LoVo (cell line): ENCODE measurements around the gene AK2.
A peak's percentile ranks its signal among the peaks of the same experiment; 100 is the strongest.
"Not testable (repeated sequence)": the region's sequence is repeated elsewhere in the genome, so short reads cannot be mapped to it uniquely, and the experiment has no call there.

Source experiments
- DNase-seq: peaks from one replicate; pipeline ENCODE4 v3.0.0-alpha.2; 2016; ENCODE audit warnings: low spot score

Gene AK2

DNA sequence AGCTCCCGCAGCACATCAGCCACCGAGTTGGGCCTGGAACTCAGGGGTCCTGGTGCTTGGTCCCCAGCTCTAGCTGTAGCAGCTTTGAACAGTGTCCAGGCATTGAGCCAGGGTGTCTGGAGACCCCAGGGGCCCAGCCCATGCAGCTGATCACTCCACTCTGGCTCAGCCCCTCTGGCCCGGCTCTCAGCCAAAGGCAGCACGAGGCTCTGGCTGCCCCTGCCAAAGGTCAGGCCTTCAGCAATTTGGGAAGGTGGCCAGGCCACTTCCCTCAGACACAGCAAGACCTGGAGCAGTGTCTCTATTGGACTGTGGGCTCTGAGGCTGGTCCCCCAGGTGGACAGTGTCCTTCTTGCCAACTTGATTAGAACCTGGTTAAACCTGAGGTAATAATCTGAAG lies 37.7 kb downstream of the AK2 start:
- DNase-seq, result no peak

GRCh38 chr1:32998064-32998463 lies 38.6 kb downstream of the AK2 start:
- DNase-seq, result no peak

- no peak for DNase-seq
Observed at GRCh38 chr1:32997381-32997891, 39.2 kb downstream of the AK2 start.

DNA sequence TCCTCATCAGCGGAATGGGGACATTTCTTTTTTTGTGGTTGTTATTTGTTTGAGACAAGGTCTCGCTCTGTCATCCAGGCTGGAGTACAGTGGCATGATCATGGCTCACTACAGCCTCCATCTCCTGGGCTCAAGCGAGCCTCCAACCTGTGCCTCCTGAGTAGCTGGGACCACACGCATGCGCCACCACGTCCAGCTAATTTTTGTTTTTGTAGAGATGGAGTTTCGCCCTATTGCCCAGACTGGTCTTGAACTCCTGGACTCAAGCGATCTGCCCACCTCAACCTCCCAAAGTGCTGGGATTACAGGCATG lies 43.4 kb downstream of the AK2 start:
- not testable (repeated sequence) for DNase-seq

DNA sequence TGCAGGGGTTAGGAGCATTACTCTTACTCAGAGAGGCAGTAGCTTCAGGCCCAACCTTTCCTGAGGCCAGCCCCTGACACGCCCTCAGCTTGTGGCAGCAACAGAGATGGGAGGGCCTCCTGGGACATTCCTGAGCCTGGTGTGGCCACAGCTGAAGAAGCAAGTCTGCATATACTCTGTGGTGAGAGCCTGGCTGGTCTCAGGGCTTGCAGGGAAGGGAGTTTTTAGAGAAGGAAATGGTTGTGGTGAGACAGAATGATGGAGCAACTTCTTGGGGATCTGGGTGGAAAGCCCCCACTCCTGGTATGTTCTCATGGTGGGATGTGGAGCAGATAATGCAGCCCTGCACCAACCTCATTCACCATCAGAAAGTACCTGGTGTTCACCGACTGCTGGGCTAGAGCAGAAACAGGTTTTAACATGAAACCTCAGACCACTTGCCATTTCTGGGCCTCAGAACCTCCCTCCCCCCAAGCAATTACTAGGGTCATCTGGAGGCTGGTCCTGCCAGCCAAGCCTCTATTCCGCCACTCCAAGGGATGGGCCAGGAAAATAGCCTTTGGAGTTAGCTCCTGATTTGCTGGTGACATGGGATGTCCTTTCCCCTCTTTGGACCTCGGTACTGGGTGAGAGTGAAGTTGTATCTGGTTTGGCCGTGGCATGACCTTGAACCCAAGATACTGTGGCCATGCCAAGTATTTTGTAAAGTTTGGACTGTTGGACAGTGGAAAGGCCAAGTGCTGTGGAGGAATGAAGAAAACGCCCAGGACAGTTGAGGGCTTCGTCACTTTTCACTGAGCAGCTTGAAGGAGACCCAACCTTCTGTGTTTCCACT lies 44.0 kb downstream of the AK2 start:
- peak; percentile 95 for DNase-seq

- no peak for DNase-seq
Observed at GRCh38 chr1:32991819-32992488, 44.7 kb downstream of the AK2 start.

DNA sequence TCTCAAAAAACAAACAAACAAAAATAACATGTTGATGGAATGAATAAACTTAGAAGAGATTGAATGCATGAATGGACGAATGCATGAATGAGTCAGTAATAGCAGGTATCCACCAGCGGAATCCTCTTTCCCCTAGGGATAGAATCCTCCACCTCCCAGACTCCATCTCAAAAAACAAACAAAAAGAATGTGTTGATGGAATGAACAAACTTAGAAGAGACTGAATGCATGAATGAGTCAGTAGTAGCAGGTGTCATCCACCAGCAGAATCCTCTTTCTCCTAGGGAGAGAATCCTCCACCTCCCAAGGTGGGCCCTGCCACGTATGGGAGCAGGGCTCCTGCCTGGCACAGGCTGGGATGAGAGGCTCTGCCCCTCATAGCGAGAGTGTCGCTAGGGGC lies 45.3 kb downstream of the AK2 start:
- no peak for DNase-seq

GRCh38 chr1:32990887-32991286 lies 45.8 kb downstream of the AK2 start:
- DNase-seq, result no peak

DNA sequence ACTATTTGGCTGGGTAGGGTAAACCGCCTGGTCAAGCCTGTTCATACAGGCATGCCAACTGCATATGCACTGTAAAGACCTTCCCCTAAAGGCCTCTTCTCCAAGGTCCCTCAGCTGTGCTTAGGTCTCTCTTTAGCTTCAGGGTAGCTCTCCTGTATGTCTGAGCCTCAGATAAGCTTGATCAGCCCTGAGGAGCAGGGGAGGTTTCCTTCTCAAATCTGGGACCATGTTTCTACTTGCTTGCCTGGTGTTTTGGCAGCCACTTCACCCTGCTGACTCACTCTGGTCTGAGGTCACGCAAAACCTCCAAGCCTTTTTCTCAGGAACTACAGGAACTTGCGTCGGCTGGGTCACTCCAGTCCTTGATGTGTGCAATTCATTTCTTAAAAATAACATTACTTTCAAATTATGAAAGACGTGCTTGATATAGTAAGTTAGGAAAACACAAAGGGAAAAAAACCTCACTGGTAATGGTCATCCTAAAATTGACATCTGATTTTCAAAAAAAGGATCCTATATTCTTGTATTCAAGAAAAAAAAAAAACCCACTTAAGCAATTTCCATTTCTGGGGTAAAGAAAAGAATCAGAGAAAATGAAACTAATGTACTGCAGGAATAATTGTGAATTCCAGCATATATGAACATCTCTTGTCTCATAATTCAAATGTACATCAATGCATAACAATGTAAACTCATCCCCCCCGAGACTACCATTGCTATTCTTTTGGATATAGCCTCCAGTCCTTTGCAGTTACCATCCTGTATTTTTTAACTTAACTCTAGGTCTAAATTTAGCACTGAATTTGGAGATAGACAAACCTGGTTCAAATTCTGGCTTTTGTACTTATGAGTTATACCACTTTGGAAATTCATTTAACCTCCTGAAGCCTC lies 47.3 kb downstream of the AK2 start:
- peak; percentile 49 for DNase-seq

GRCh38 chr1:32988665-32989064 lies 48.0 kb downstream of the AK2 start:
- no peak for DNase-seq

- no peak for DNase-seq
Observed at GRCh38 chr1:32985226-32985625, 51.5 kb downstream of the AK2 start.

- no peak for DNase-seq
Observed at GRCh38 chr1:32984455-32985171, 52.1 kb downstream of the AK2 start.

DNA sequence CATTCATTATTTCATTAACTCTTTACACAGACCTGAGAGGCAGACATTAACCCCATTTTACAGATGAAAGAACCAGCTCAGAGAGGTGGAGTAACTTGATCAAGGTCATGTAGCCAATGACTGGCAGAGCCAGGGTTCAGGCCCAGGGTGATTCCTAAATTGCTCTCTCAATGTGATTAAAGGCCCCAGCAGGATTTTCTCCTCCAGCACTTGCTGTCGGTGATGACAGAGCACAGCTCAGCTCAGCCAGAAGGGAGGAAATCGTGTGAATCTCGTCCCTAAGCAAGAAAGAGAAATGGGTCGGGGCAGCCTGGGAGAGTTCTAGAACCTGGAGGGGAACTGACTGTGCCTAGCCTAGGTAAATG lies 52.6 kb downstream of the AK2 start:
- DNase-seq, result no peak

DNA sequence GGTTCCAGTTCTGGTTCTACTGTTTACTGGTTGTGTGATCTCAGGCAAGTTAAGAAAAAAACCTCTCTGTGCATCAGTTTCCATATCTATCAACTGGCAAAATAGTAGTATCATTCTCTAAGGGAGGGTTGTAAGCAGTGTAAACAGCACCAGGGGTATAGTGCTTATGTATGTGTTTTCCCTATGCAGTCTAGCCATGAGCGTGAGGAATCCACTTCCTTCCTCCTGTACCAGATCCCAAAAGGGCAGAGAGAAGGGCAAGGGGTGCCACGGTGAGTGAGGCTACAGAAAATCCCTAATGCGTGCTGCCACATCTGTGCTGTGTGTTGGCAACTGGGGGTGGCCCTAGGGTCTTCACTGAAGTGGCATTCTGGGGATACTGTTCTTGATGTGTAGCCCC lies 53.7 kb downstream of the AK2 start:
- DNase-seq, result no peak

- peak; percentile 20 for DNase-seq
Observed at GRCh38 chr1:32981003-32981901, 55.4 kb downstream of the AK2 start.

- no peak for DNase-seq
Observed at GRCh38 chr1:32980080-32980479, 56.6 kb downstream of the AK2 start.

GRCh38 chr1:32978854-32979253 lies 57.8 kb downstream of the AK2 start:
- no peak for DNase-seq

DNA sequence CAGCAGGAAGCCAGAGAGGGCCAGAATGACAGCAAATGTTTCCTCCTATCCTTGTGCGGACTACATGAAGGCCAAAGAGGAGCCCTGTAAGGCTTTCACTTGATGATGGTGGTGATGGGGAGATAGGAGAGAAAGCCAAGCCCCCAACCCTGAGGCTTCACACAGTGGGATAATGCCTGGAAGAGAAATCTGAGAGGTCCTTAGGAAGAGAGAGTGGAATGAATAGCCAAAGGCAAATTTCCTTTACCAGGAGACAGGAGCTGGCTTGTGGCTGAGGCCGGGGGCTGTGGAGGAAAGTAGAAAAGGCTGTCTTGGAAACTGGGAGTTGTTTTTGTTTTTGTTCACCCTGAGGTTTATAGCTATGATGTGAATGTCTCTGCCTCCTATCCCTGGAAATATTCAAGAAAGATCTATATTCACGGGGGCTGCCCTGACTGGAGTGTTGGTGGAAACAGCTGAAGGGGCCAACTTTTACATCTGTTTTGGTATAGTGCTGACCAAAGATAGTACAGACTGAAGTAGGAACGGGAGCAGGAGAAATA lies 59.1 kb downstream of the AK2 start:
- DNase-seq, result no peak

DNA sequence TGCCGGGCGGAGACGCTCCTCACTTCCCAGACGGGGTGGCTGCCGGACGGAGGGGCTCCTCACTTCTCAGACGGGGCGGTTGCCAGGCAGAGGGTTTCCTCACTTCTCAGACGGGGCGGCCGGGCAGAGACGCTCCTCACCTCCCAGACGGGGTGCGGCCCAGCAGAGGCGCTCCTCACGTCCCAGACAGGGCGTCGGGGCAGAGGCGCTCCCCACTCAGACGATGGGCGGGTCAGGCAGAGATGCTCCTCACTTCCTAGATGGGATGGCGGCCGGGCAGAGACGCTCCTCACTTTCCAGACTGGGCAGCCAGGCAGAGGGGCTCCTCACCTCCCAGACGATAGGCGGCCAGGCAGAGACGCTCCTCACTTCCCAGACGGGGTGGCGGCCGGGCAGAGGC lies 61.6 kb downstream of the AK2 start:
- DNase-seq, result not testable (repeated sequence)

- not testable (repeated sequence) for DNase-seq
Observed at GRCh38 chr1:32973458-32973857, 63.2 kb downstream of the AK2 start.
